H9 (cell line): ENCODE results near the gene TAAR9. TPM values are rescaled to one million over a fixed set of nuclear protein-coding genes. Genes with fewer than 3 reads are reported as not detected.

ENCODE experiments used
- DNase-seq: peaks from one replicate; pipeline ENCODE4 v3.0.0-alpha.2; 2017
- H2AFZ ChIP-seq: one replicate; pipeline ENCODE4 v1.6.1; 2013; ENCODE audit warnings: mild to moderate bottlenecking, low read length, control low read depth, moderate library complexity
- H2AK5ac ChIP-seq: 2 replicates; pipeline ENCODE4 v1.6.1; 2013; ENCODE audit warnings: low read length, control low read depth, mixed read lengths; ENCODE audit not compliant: insufficient read length
- H2BK120ac ChIP-seq: one replicate; pipeline ENCODE4 v1.6.1; 2013; ENCODE audit warnings: low read depth, mild to moderate bottlenecking, low read length, control low read depth, inconsistent platforms; ENCODE audit not compliant: poor library complexity, severe bottlenecking
- H2BK12ac ChIP-seq: 2 replicates; pipeline ENCODE4 v1.6.1; 2013; ENCODE audit warnings: low read length, control low read depth, mixed read lengths, low read depth; ENCODE audit not compliant: insufficient read length
- H2BK15ac ChIP-seq: 2 replicates; pipeline ENCODE4 v1.6.1; 2013; ENCODE audit warnings: low read depth, low read length, control low read depth
- H2BK20ac ChIP-seq: one replicate; pipeline ENCODE4 v1.6.1; 2013; ENCODE audit warnings: low read depth, mild to moderate bottlenecking, low read length, control low read depth, inconsistent platforms; ENCODE audit not compliant: poor library complexity, severe bottlenecking
- H2BK5ac ChIP-seq: 2 replicates; pipeline ENCODE4 v1.6.1; 2013; ENCODE audit warnings: low read length, control low read depth, mixed read lengths; ENCODE audit not compliant: insufficient read length
- H3K14ac ChIP-seq: 2 replicates; pipeline ENCODE4 v1.6.1; 2013; ENCODE audit warnings: low read length, control low read depth; ENCODE audit not compliant: insufficient read depth
- H3K18ac ChIP-seq: 2 replicates; pipeline ENCODE4 v1.6.1; 2013; ENCODE audit warnings: low read depth, mild to moderate bottlenecking, mixed read lengths, low read length, control low read depth; ENCODE audit not compliant: insufficient read length
- H3K23ac ChIP-seq: 2 replicates; pipeline ENCODE4 v1.6.1; 2013; ENCODE audit warnings: low read length, control low read depth, mixed read lengths, low read depth; ENCODE audit not compliant: insufficient read length
- H3K23me2 ChIP-seq: 2 replicates; pipeline ENCODE4 v1.6.1; 2013; ENCODE audit warnings: low read depth, mild to moderate bottlenecking, mixed read lengths, low read length, control low read depth; ENCODE audit not compliant: insufficient read length, poor library complexity, severe bottlenecking
- H3K27ac ChIP-seq: 2 replicates; pipeline ENCODE4 v1.5.1; 2013; ENCODE audit warnings: low read length, control low read depth, mixed read lengths, low read depth; ENCODE audit not compliant: insufficient read length
- H3K27me3 ChIP-seq: 2 replicates; pipeline ENCODE4 v1.6.1; 2013; ENCODE audit warnings: low read length, control low read depth, inconsistent platforms; ENCODE audit not compliant: insufficient read depth
- H3K4ac ChIP-seq: 2 replicates; pipeline ENCODE4 v1.6.1; 2013; ENCODE audit warnings: low read depth, mild to moderate bottlenecking, control low read depth, inconsistent platforms, low read length, moderate library complexity
- H3K4me1 ChIP-seq: 2 replicates; pipeline ENCODE4 v1.6.1; 2013; ENCODE audit warnings: low read length, control low read depth, inconsistent platforms; ENCODE audit not compliant: insufficient read depth
- H3K4me2 ChIP-seq: 2 replicates; pipeline ENCODE4 v1.6.1; 2013; ENCODE audit warnings: low read length, control low read depth, mixed read lengths; ENCODE audit not compliant: insufficient read length, insufficient read depth
- H3K56ac ChIP-seq: 2 replicates; pipeline ENCODE4 v1.6.1; 2013; ENCODE audit warnings: low read depth, mild to moderate bottlenecking, mixed read lengths, low read length, control low read depth; ENCODE audit not compliant: insufficient read length
- H3K79me1 ChIP-seq: 2 replicates; pipeline ENCODE4 v1.6.1; 2013; ENCODE audit warnings: low read depth, mild to moderate bottlenecking, moderate library complexity, low read length, control low read depth, inconsistent platforms; ENCODE audit not compliant: insufficient read depth, poor library complexity, severe bottlenecking
- H3K79me2 ChIP-seq: 2 replicates; pipeline ENCODE4 v1.6.1; 2013; ENCODE audit warnings: low read length, control low read depth, inconsistent platforms; ENCODE audit not compliant: insufficient read depth
- H3K9ac ChIP-seq: 2 replicates; pipeline ENCODE4 v1.6.1; 2013; ENCODE audit warnings: low read length, control low read depth, mixed read lengths; ENCODE audit not compliant: insufficient read length; ENCODE audit errors: extremely low read depth
- H3K9me3 ChIP-seq: one replicate; pipeline ENCODE4 v1.6.1; 2013; ENCODE audit warnings: low read depth, low read length, inconsistent platforms; ENCODE audit not compliant: control insufficient read depth
- H3T11ph ChIP-seq: one replicate; pipeline ENCODE4 v1.6.1; 2013; ENCODE audit warnings: mild to moderate bottlenecking, low read length, control low read depth, inconsistent platforms
- H4K20me1 ChIP-seq: one replicate; pipeline ENCODE4 v1.6.1; 2013; ENCODE audit not compliant: control insufficient read depth, insufficient read length, insufficient read depth
- H4K5ac ChIP-seq: 2 replicates; pipeline ENCODE4 v1.6.1; 2013; ENCODE audit warnings: low read depth, mild to moderate bottlenecking, mixed read lengths, low read length, control low read depth; ENCODE audit not compliant: insufficient read length
- H4K8ac ChIP-seq: replicated peaks from 2 replicates; pipeline ENCODE4 v1.6.1; 2013; ENCODE audit warnings: low read length, control low read depth, mixed read lengths, low read depth; ENCODE audit not compliant: insufficient read length
- H4K91ac ChIP-seq: 2 replicates; pipeline ENCODE4 v1.6.1; 2013; ENCODE audit warnings: low read depth, mild to moderate bottlenecking, moderate library complexity, mixed read lengths, low read length, control low read depth; ENCODE audit not compliant: insufficient read length
- H3K27ac Mint-ChIP-seq, 3 experiments: 2 replicates in 2 of 3; 3 replicates in 1 of 3; pipeline ENCODE4 v1.8.0; 2020 to 2021; ENCODE audit warnings: mixed read lengths in 3 of 3, mild to moderate bottlenecking in 1 of 3, moderate library complexity in 1 of 3
- H3K27me3 Mint-ChIP-seq: 2 replicates; pipeline ENCODE4 v1.8.0; 2021; ENCODE audit warnings: low read depth, mild to moderate bottlenecking, moderate library complexity, mixed read lengths
- H3K36me3 Mint-ChIP-seq, 3 experiments: 2 replicates in 2 of 3; 3 replicates in 1 of 3; pipeline ENCODE4 v1.8.0; 2020 to 2021; ENCODE audit warnings: low read depth in 3 of 3, mixed read lengths in 3 of 3; ENCODE audit not compliant: insufficient read depth in 1 of 3
- H3K4me1 Mint-ChIP-seq, 2 experiments: 2 replicates each; pipeline ENCODE4 v1.8.0; 2020; ENCODE audit warnings: mixed read lengths in 2 of 2
- H3K4me3 Mint-ChIP-seq, 2 experiments: 2 replicates in 1 of 2; 3 replicates in 1 of 2; pipeline ENCODE4 v1.8.0; 2020 to 2021; ENCODE audit warnings: mild to moderate bottlenecking in 2 of 2, mixed read lengths in 2 of 2, moderate library complexity in 1 of 2
- H3K9me3 Mint-ChIP-seq, 2 experiments: 2 replicates in 1 of 2; 3 replicates in 1 of 2; pipeline ENCODE4 v1.8.0; 2020; ENCODE audit warnings: mild to moderate bottlenecking in 2 of 2, mixed read lengths in 2 of 2, moderate library complexity in 1 of 2
- WGBS: extraction: QIAGEN DNeasy Blood & Tissue Kit; methylation state at CpG from one replicate; pipeline ENCODE4 v1.1.7; 2013; ENCODE audit warnings: missing lambda C conversion rate, low lambda C conversion rate, mixed read lengths; ENCODE audit not compliant: insufficient read length; ENCODE audit errors: extremely low coverage; 5-methylcytosine and 5-hydroxymethylcytosine counted together
- total RNA-seq: library from RNA; stranded (reverse); gene quantifications from 2 replicates; pipeline ENCODE4 v1.2.1, GENCODE V29; 2021
- TF ChIP-seq, protein P1 (sequence below): fragments of 200-600 bp; sonication (generic); conservative IDR thresholded peaks from 3 replicates; pipeline ENCODE4 v1.8.0; 2021; ENCODE audit warnings: antibody characterized with exemption, mild to moderate bottlenecking

Gene TAAR9
- total RNA-seq, 1 experiment from 2014 or later, result not detected

DNA sequence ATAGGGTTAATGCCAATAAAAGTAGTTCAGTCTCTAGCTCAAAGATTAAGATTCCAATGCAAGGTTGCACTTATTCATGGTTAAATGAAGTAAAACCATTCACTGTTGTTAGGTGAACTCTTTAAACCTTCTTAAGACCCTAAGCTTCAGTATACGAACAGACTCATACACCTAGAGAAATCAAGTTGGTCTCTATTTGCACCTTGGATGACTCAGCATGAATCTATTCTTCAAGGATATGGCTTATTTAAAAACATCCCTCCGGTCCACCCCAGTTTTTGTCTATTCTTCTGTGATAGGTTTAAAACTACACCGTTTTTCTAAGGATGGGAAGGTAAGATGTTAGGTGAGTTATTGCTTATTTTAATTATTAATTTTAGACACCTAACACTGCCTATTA lies 932 bp upstream of the TAAR9 start:
- H3K4me1 Mint-ChIP-seq, result 0 out of 4 replicates have a peak, but pooled peaks cover 0 to 2% of the 10 kb centered on the region in 2 experiments
- no peak overlapping the region for H3K4me2 ChIP-seq
- no peak overlapping the region for H3K56ac ChIP-seq
- no peak overlapping the region for H3T11ph ChIP-seq
- no peaks in the 10 kb centered on the region for H3K27me3 Mint-ChIP-seq
- H4K20me1 ChIP-seq, result no peaks in the 10 kb centered on the region
- no peak overlapping the region for H2BK12ac ChIP-seq
- no peaks in the 10 kb centered on the region for H3K9me3 ChIP-seq
- no peak overlapping the region for H3K23ac ChIP-seq
- no peak overlapping the region for H4K5ac ChIP-seq
- H3K27me3 ChIP-seq, result no peaks in the 10 kb centered on the region
- H2AK5ac ChIP-seq, result no peak overlapping the region
- H2AFZ ChIP-seq, result no peak overlapping the region
- H2BK120ac ChIP-seq, result no peak overlapping the region
- H3K79me1 ChIP-seq, result no peaks in the 10 kb centered on the region
- H3K27ac ChIP-seq, result no peak overlapping the region
- peaks cover 7 to 14% of the 10 kb centered on the region in 2 experiments for H3K9me3 Mint-ChIP-seq
- no peaks in the 10 kb centered on the region for H3K23me2 ChIP-seq
- H3K4ac ChIP-seq, result no peak overlapping the region
- no peak overlapping the region for H4K8ac ChIP-seq
- H3K79me2 ChIP-seq, result no peaks in the 10 kb centered on the region
- no peak overlapping the region for H2BK5ac ChIP-seq
- H2BK20ac ChIP-seq, result no peak overlapping the region
- WGBS, result no CpG with 5 or more reads among the region's 3 CpGs
- no peak for DNase-seq
- TF ChIP-seq, protein P1, sequence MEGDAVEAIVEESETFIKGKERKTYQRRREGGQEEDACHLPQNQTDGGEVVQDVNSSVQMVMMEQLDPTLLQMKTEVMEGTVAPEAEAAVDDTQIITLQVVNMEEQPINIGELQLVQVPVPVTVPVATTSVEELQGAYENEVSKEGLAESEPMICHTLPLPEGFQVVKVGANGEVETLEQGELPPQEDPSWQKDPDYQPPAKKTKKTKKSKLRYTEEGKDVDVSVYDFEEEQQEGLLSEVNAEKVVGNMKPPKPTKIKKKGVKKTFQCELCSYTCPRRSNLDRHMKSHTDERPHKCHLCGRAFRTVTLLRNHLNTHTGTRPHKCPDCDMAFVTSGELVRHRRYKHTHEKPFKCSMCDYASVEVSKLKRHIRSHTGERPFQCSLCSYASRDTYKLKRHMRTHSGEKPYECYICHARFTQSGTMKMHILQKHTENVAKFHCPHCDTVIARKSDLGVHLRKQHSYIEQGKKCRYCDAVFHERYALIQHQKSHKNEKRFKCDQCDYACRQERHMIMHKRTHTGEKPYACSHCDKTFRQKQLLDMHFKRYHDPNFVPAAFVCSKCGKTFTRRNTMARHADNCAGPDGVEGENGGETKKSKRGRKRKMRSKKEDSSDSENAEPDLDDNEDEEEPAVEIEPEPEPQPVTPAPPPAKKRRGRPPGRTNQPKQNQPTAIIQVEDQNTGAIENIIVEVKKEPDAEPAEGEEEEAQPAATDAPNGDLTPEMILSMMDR, result no peak
- peaks cover 2 to 7% (median 2%) of the 10 kb centered on the region in 3 experiments; a peak in 3 of 7 replicates for H3K36me3 Mint-ChIP-seq
- H3K9ac ChIP-seq, result no peak overlapping the region
- H3K18ac ChIP-seq, result no peak overlapping the region
- no peak overlapping the region for H3K4me3 Mint-ChIP-seq
- H3K4me1 ChIP-seq, result no peaks in the 10 kb centered on the region
- no peak overlapping the region for H2BK15ac ChIP-seq
- H3K14ac ChIP-seq, result no peak overlapping the region
- H3K27ac Mint-ChIP-seq, result no peak overlapping the region
- H4K91ac ChIP-seq, result no peak overlapping the region
